Activated T-cell treated with anti-CD3 and anti-CD28 coated beads for 24 hours (primary cell): ENCODE measurements around the gene ARHGAP32.

ENCODE experiments used
- DNase-seq: peaks from one replicate; pipeline ENCODE4 v3.0.0-alpha.2; 2020; ENCODE audit warnings: low read depth

ARHGAP32 gene

GRCh38 chr11:129115652-129116586 lies 76.2 kb downstream of the ARHGAP32 start:
- DNase-seq: no peak

DNA sequence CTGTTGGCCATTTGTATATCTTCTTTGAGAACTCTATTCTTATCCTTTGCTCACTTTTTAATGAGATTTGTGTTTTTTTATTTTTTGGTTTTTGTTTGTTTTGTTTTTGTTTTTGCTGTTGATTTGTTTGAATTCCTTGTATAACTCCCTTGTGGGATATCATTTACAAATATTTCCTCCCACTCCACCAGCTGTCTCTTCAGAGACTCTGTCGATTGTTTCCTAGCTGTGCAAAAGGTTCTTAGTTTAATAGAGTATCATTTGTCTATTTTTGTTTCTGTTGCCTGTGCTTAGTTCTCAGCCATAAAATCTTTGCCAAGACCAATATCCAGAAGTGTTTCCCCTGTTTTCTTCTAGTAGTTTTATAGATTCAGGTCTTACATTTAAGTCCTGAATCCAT lies 82.4 kb downstream of the ARHGAP32 start:
- DNase-seq: no peak

DNA sequence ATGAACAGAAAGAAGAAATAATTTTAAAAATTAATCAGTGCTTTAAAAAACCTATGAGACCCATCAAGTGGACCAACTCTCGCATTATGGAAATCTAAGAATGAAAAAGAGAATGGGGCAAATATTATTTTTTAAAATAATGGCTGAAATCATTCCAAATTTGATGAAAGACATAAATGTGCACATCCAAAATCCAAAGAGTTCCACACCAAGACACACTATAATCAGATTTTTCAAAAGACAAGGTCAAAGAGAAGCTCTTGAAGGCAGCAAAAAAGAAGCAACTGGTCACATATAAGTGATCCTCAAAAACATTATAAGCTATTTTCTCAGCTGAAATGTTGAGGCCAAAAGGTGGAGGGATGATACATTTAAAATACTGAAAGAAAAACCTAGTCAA lies 85.3 kb downstream of the ARHGAP32 start:
- no peak for DNase-seq

GRCh38 chr11:129102756-129103155 lies 89.4 kb downstream of the ARHGAP32 start:
- DNase-seq: no peak

DNA sequence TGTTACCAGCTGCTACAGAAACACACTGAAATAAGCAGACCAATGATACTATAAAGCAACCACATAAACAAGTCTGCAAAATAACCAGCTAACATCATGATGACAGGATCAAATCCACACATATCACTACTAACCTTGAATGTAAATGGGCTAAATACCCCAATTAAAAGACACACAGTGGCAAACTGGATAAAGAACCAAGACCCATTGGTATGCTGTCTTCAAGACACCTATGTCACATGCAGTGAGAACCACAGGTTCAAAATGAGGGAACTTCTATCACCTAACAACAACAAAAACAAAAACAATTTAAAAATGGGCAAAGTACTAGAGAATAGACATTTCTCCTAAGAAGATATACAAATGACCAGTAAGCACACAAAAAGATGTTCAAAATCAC lies 89.9 kb downstream of the ARHGAP32 start:
- DNase-seq: no peak

DNA sequence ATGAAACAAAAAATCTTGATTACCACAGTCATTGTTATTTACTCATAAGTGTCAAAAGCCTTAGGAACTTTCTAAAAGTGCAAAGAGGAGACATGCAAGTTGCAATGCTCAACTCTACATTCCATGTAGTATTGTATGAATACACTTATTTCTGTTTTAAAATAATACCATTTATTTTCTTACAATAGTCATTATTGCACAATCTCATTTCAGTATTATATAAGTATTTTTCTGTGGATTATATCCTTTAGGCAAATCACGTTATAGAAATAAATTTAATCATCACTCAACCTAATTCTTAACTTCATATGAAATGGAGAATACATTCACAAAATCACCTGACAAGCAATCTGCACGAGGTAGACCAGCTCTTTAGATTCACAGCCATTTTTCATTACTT lies 98.8 kb downstream of the ARHGAP32 start:
- no peak for DNase-seq

DNA sequence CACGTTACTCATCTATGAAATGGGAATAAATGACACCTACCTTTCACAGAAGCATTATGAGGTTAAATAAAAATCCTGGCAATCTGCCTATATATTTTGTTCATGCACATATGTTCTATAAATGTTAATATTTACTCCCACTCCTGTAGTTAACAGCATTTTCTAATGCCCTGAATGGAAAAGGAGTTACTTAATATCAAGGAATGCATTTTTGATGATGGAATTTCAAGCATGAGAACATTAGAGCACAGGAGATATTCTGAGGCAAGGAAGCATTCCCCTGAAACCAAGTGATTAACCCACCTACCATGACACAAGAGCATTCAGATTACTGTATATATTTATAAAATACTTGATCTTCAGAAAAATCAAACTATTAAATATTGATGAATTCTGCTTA lies 102.1 kb downstream of the ARHGAP32 start:
- DNase-seq: no peak

DNA sequence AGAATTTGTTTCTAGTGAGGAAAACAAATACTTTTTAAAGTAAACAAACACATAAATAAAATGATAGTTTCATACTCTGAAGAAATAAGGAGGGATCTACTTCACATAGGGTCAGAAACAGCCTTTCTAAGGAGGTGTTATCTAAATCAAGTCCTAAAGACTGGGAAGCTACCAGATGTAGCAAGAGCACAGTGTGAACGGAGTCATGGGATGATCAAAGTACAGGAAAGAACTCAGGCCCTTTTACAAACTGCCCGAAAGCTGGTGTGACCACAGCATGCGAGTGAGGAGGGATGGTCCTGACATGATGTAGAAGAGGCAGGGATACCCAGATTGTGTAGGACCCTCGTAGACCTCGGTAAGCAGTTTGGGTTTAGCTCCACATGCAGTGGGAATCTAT lies 102.8 kb downstream of the ARHGAP32 start:
- DNase-seq: no peak

- no peak for DNase-seq
These were observed 105.1 kb downstream of the ARHGAP32 start for GRCh38 chr11:129086976-129087375.

GRCh38 chr11:129077191-129077590 lies 114.9 kb downstream of the ARHGAP32 start:
- no peak for DNase-seq

- no peak for DNase-seq
These were observed 116.4 kb downstream of the ARHGAP32 start for GRCh38 chr11:129075757-129076156.

GRCh38 chr11:129067454-129067853 lies 124.7 kb downstream of the ARHGAP32 start:
- no peak for DNase-seq

- DNase-seq: no peak
These were observed 125.9 kb downstream of the ARHGAP32 start for GRCh38 chr11:129066229-129066628.

- DNase-seq: no peak
These were observed 129.0 kb downstream of the ARHGAP32 start for GRCh38 chr11:129063118-129063517.

DNA sequence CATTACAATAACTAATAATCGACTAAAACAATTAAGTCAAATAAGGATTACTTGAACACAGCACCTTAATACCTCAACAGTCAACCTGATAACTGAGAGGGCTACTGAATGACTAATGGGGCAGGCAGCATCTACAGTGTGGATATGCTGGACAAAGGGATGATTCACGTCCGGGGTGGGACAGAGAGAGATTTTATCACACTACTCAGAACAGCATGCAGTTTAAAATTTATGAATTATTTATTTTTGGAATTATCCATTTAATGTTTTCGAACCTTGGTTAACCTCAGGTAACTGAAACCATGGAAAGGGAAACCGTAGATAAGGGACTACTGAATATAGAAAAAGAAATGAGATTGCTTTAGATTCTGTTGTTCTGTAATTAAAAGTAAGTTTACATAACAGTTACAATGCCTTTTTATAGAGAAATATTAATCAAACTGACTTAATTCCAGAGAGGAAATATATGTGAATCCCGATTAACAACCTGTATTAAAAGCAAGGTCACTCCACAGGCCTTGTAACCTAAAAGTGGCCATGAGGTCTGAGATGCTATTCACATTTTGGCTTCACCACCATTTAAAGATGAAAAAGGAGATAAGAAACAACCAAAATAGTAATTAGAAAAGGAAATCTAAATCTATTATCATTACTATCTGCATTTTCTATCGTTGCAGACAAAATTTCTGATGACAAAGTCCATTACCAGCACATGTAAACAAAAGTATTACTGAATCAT lies 130.5 kb downstream of the ARHGAP32 start:
- DNase-seq: no peak

DNA sequence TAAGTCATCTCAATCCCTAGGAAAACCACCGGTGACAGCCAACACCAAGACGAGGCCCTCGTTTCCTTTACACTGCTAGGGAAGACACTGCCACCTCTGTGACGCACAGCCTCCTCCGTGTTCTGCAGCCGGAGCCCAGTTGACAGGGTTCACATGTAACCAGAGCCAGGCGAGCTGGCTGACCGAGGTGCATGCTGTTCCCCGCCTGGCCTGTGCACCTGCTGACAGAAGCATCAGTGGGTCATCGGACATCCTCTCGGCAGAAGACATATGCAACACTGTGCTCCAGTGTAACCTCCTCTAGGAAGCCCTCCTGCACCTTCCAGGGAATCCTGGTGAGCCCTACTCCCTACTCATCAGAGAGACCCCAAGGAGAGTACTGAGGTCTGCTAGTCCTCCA lies 135.2 kb downstream of the ARHGAP32 start:
- no peak for DNase-seq

GRCh38 chr11:129055196-129055595 lies 136.9 kb downstream of the ARHGAP32 start:
- no peak for DNase-seq

GRCh38 chr11:129048911-129049310 lies 143.2 kb downstream of the ARHGAP32 start:
- no peak for DNase-seq

DNA sequence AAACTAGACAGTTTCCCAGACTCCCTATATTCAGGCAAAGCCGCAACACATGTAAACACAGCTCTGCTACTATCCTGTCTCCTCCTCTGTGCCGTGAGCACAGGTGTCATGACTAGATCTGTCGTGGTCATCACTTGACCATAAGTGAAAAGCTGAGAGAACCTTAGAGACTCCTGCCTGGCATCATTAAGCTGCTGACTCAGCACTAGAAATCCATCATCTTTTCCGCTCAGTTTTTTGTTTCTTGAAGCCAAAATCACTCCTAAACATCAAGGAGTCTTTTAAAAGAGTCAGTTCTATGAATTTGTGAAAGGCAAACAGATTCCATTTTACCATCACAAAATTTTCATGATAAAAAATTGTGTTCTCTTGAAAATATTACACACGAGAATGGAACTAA lies 147.0 kb downstream of the ARHGAP32 start:
- DNase-seq: no peak

- no peak for DNase-seq
These were observed 149.6 kb downstream of the ARHGAP32 start for GRCh38 chr11:129042503-129042902.

- no peak for DNase-seq
These were observed 150.5 kb downstream of the ARHGAP32 start for GRCh38 chr11:129041611-129042018.

DNA sequence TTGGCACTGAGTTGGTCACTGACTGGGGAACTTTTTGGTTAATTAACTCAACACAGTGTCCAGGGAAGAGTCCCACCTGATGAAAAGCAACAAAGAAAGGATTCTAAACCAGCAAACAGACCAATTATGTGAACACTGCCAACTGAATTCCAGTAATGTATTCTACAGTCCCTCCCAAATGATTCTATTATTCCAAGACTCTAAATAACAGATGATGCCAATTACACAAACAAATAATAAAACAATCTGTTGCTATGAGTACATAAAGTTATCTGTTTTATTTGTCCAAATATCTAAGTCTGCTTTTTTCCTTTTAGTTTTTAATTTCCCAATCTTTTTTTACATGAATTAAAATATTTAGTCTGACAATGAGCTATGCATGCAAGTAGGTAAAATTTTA lies 151.2 kb downstream of the ARHGAP32 start:
- DNase-seq: no peak

DNA sequence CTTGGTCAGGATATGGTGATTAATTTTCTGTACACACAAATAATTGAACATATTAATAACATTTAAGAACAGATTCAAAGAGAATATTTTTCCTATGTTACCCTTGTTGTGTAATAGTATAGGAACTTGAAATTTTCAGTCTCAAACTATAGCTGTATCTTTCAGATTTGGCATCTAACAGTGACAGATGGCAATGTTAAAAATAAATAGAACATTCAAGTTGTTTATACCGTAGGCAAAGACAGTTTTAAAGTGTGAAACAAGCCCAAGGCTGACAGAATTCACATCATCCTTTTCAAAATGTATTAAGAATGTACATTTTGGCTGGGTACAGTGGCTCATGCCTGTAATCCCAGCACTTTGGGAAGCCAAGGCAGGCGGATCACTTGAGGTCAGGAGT lies 156.9 kb downstream of the ARHGAP32 start:
- DNase-seq: no peak
